Measurements from ENCODE around the gene SLIT1.

Gene SLIT1

GRCh38 chr10:96968682-96969423 is 216.9 kb downstream of the SLIT1 start:
- DNase-seq (ENCODE audit: low read depth) = no peak
- no peak for TF ChIP-seq CTCF (IDR thresholded peaks at IDR 0.05; ENCODE audit: insufficient read depth, low read depth, low read length, missing control alignments)
- no peak overlapping the region for H3K4me3 ChIP-seq (ENCODE audit: low read depth, low read length)

GRCh38 chr10:96967847-96968246 is 217.9 kb downstream of the SLIT1 start:
- DNase-seq (ENCODE audit: low read depth) = no peak

GRCh38 chr10:96964131-96964530 is 221.6 kb downstream of the SLIT1 start:
- no peak for DNase-seq (ENCODE audit: low read depth)
- TF ChIP-seq CTCF (IDR thresholded peaks at IDR 0.05; ENCODE audit: insufficient read depth, low read depth, low read length, missing control alignments) = no peak
- H3K4me3 ChIP-seq (ENCODE audit: low read depth, low read length) = no peak overlapping the region

More at GRCh38 chr10:96967847-96968246, 217.9 kb downstream of the SLIT1 start:
- TF ChIP-seq CTCF (IDR thresholded peaks at IDR 0.05; ENCODE audit: insufficient read depth, low read depth, low read length, missing control alignments) = no peak
- no peak overlapping the region for H3K4me3 ChIP-seq (ENCODE audit: low read depth, low read length)

GRCh38 chr10:96960872-96961271 is 224.9 kb downstream of the SLIT1 start:
- no peak overlapping the region for H3K4me3 ChIP-seq (ENCODE audit: low read depth, low read length)
- no peak for DNase-seq (ENCODE audit: low read depth)
- no peak for TF ChIP-seq CTCF (IDR thresholded peaks at IDR 0.05; ENCODE audit: insufficient read depth, low read depth, low read length, missing control alignments)

GRCh38 chr10:96959733-96960132 is 226.0 kb downstream of the SLIT1 start:
- H3K4me3 ChIP-seq (ENCODE audit: low read depth, low read length) = no peak overlapping the region
- DNase-seq (ENCODE audit: low read depth) = no peak
- no peak for TF ChIP-seq CTCF (IDR thresholded peaks at IDR 0.05; ENCODE audit: insufficient read depth, low read depth, low read length, missing control alignments)

GRCh38 chr10:96958071-96958470 is 227.7 kb downstream of the SLIT1 start:
- no peak for DNase-seq (ENCODE audit: low read depth)
- no peak overlapping the region for H3K4me3 ChIP-seq (ENCODE audit: low read depth, low read length)
- no peak for TF ChIP-seq CTCF (IDR thresholded peaks at IDR 0.05; ENCODE audit: insufficient read depth, low read depth, low read length, missing control alignments)

- no peak for DNase-seq (ENCODE audit: low read depth)
- no peak overlapping the region for H3K4me3 ChIP-seq (ENCODE audit: low read depth, low read length)
- TF ChIP-seq CTCF (IDR thresholded peaks at IDR 0.05; ENCODE audit: insufficient read depth, low read depth, low read length, missing control alignments) = no peak
Observed at GRCh38 chr10:96955794-96956193, 230.0 kb downstream of the SLIT1 start.

Measured in GM12865 (cell line).